Body of pancreas (tissue), 4 donors: Measurements from ENCODE around the gene KIF22.

ENCODE experiments used
- CTCF ChIP-seq, 7 experiments: fragments of 450-650 bp in 4 of 7; fragments of 200-600 bp in 3 of 7; sonication (generic) in 3 of 7; IDR thresholded peaks; one replicate each; pipeline ENCODE4 v1.5.1; 2016 to 2019; ENCODE audit warnings: antibody characterized with exemption in 7 of 7
- POLR2A ChIP-seq, 3 donors: fragments of 450-650 bp; IDR thresholded peaks; one replicate each; pipeline ENCODE4 v1.6.1; 2016; ENCODE audit warnings: antibody characterized with exemption in 3 of 3, mild to moderate bottlenecking in 2 of 3

- TF ChIP-seq CTCF (IDR thresholded peaks at IDR 0.05) (no peak), POLR2A (IDR thresholded peaks at IDR 0.05) (no peak)
Measured at GRCh38 chr16:29841631-29842030, 51.1 kb downstream of the KIF22 start.
